Suprapubic skin (tissue), 4 donors: ENCODE measurements around the gene ACVR1B.

Source experiments
- CTCF ChIP-seq, 2 donors: fragments of 200-600 bp in 1 of 2; fragments of 450-650 bp in 1 of 2; sonication (generic) in 1 of 2; IDR thresholded peaks; one replicate each; pipeline ENCODE4 v1.5.1; 2016 to 2019; ENCODE audit warnings: antibody characterized with exemption in 2 of 2, mild to moderate bottlenecking in 1 of 2, moderate library complexity in 1 of 2
- EP300 ChIP-seq: sonication (generic); formaldehyde crosslinking; IDR thresholded peaks from one replicate; pipeline ENCODE4 v1.6.1; 2017; ENCODE audit warnings: antibody characterized with exemption
- POLR2AphosphoS5 ChIP-seq, 3 donors: sonication (generic); formaldehyde crosslinking; IDR thresholded peaks; one replicate each; pipeline ENCODE4 v1.6.1; 2017; ENCODE audit warnings: antibody characterized with exemption in 3 of 3

DNA sequence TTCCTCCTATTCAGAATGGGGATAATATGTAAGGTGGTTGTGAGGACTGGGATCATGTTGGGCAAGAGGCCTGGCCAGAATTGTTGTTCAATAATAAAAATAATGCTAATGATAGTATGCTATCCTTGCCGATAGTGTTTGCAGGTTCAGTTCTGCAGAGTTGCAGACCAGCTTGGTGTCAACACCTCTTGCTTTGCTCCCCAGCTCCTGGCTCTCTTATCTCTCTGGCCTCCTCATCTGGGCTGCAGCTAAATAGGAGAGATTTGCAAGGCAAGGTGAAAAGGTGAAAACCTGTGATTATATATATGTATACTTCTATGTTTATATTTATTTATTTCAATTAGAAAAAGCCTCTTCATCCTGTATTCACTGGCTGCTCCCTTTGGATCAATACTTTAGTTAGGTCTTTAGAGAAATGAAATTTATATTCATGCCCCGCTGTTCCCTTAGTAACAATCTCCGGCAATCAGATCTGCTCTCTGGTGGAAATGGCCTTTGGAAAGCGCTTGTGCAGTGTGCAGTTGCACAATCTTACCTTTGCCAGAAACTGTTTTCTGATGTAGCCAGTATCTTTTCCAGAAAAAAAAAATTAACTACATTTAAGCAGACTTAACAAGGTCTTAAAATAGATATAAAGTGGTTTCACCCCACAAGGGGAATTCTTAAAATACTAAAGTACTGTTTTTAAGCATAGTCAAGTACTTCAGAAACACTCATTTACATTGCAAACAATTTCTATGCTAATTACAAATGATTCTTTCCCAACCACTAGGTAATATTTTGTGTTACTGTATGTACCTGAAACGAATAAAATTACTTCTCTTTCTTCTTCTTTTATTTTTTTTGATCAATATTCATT lies 19.1 kb upstream of the ACVR1B start:
- TF ChIP-seq CTCF (IDR thresholded peaks at IDR 0.05) = no peak
- no peak for TF ChIP-seq POLR2AphosphoS5 (IDR thresholded peaks at IDR 0.05)
- TF ChIP-seq EP300 = no peak
